Body of pancreas (tissue), 4 donors: Measurements from ENCODE around the gene RSPH1.

ENCODE experiments used
- CTCF ChIP-seq, 7 experiments: fragments of 450-650 bp in 4 of 7; fragments of 200-600 bp in 3 of 7; sonication (generic) in 3 of 7; IDR thresholded peaks; one replicate each; pipeline ENCODE4 v1.5.1; 2016 to 2019; ENCODE audit warnings: antibody characterized with exemption in 7 of 7
- POLR2A ChIP-seq, 3 donors: fragments of 450-650 bp; IDR thresholded peaks; one replicate each; pipeline ENCODE4 v1.6.1; 2016; ENCODE audit warnings: antibody characterized with exemption in 3 of 3, mild to moderate bottlenecking in 2 of 3

- TF ChIP-seq CTCF (IDR thresholded peaks at IDR 0.05), result no peak
- no peak for TF ChIP-seq POLR2A (IDR thresholded peaks at IDR 0.05)
These were observed 59.1 kb downstream of the RSPH1 start for GRCh38 chr21:42436914-42437313.
